ENCODE measurements around the gene NEXN.

DNA sequence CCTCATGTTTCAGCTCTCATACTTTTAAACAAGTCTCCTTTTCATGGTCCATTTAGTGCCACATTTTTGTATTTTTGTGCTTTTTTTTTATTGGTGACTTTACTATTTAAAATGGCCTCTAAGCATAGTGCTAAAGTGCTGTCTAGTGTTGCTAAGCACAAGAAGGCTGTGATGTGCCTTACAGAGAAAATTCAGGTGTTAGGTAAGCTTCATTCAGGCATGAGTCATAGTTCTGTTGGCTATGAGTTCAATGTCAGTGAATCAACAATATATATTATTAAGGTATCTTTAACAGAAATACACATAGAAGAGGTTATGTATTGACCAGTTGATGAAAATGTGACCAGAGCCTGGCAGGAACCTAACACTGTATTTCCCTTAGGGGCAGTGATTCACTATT lies 103.2 kb downstream of the NEXN start:
- TF ChIP-seq, protein P1, sequence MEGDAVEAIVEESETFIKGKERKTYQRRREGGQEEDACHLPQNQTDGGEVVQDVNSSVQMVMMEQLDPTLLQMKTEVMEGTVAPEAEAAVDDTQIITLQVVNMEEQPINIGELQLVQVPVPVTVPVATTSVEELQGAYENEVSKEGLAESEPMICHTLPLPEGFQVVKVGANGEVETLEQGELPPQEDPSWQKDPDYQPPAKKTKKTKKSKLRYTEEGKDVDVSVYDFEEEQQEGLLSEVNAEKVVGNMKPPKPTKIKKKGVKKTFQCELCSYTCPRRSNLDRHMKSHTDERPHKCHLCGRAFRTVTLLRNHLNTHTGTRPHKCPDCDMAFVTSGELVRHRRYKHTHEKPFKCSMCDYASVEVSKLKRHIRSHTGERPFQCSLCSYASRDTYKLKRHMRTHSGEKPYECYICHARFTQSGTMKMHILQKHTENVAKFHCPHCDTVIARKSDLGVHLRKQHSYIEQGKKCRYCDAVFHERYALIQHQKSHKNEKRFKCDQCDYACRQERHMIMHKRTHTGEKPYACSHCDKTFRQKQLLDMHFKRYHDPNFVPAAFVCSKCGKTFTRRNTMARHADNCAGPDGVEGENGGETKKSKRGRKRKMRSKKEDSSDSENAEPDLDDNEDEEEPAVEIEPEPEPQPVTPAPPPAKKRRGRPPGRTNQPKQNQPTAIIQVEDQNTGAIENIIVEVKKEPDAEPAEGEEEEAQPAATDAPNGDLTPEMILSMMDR (conservative IDR thresholded peaks at IDR 0.05) = no peak
- no peak for TF ChIP-seq EZH2 (IDR thresholded peaks at IDR 0.05; ENCODE audit: low read depth)

All from PC-9 (cell line).